ENCODE data around the gene SART3. TPM values are rescaled to one million over a fixed set of nuclear protein-coding genes. Genes with fewer than 3 reads are reported as not detected.

SART3 gene
- total and polyA plus RNA-seq, 10 donors, result 13.1 to 118 (median 64.9) TPM

- no peaks in the 10 kb centered on the region for H3K27me3 ChIP-seq (replicated peaks in 1 of 7)
- peaks cover 4 to 49% (median 37%) of the 10 kb centered on the region in 6 donors for H3K36me3 ChIP-seq
- H3K4me3 ChIP-seq, result peak within 1 kb of the TSS; percentile 67 to 99 (median 92)
- peaks cover 61 to 89% (median 79%) of the 10 kb centered on the region in 6 donors for H3K4me1 ChIP-seq
- TF ChIP-seq POLR2A (IDR thresholded peaks at IDR 0.05) (peak; percentile 73 to 90 (median 76)), POLR2AphosphoS5 (IDR thresholded peaks at IDR 0.05) (peak; percentile 95 to 98 (median 97)), CTCF (IDR thresholded peaks at IDR 0.05 in 8 of 11, conservative IDR thresholded peaks at IDR 0.05 in 3 of 11) (peak in 5 of 11 experiments; percentile 11 to 42 (median 22))
- H3K9me3 ChIP-seq, result no peaks in the 10 kb centered on the region
- peak; percentile 100 for DNase-seq
- intact Hi-C loops (cut with DNase I; ENCODE audit: low total_unique reads), result loop anchor here (2.0 to 10.0 kb wide), 3 partner anchors 56 to 532 kb away; partner anchors contain the start of genes ALKBH2 and UNG
- WGBS, 5 donors, result 0 to 1% (median 0%) methylated on average over 26 to 72 of the region's 72 CpGs
- H3K27ac ChIP-seq, result peak within 1 kb of the TSS; percentile 90 to 98 (median 94)
These were observed 1.6 kb upstream of the SART3 start, which contains the start of gene ISCU for GRCh38 chr12:108562348-108563135. ISCU (plus strand) TSS chr12:108562596; CDS start chr12:108562623, 27 bp downstream.

GRCh38 chr12:108561852-108562347 lies 927 bp upstream of the SART3 start:
- H3K36me3 ChIP-seq, result peaks cover 4 to 48% (median 34%) of the 10 kb centered on the region in 6 donors
- peak overlapping the region; percentile 67 to 99 (median 92) for H3K4me3 ChIP-seq
- peak overlapping the region; percentile 90 to 98 (median 94) for H3K27ac ChIP-seq
- 0 to 1% (median 1%) methylated on average over 19 to 20 of the region's 20 CpGs for WGBS, 5 donors
- no peak for DNase-seq
- no peaks in the 10 kb centered on the region for H3K27me3 ChIP-seq (replicated peaks in 1 of 7)
- no peaks in the 10 kb centered on the region for H3K9me3 ChIP-seq
- intact Hi-C loops (cut with DNase I; ENCODE audit: low total_unique reads), result loop anchor here (2.0 to 10.0 kb wide), 3 partner anchors 57 to 533 kb away; partner anchors contain the start of genes ALKBH2 and UNG
- TF ChIP-seq POLR2AphosphoS5 (IDR thresholded peaks at IDR 0.05) (no peak), POLR2A (IDR thresholded peaks at IDR 0.05) (no peak), CTCF (IDR thresholded peaks at IDR 0.05 in 8 of 11, conservative IDR thresholded peaks at IDR 0.05 in 3 of 11) (peak in 1 of 11 experiments; percentile 8)
- peaks cover 61 to 89% (median 78%) of the 10 kb centered on the region in 6 donors for H3K4me1 ChIP-seq

DNA sequence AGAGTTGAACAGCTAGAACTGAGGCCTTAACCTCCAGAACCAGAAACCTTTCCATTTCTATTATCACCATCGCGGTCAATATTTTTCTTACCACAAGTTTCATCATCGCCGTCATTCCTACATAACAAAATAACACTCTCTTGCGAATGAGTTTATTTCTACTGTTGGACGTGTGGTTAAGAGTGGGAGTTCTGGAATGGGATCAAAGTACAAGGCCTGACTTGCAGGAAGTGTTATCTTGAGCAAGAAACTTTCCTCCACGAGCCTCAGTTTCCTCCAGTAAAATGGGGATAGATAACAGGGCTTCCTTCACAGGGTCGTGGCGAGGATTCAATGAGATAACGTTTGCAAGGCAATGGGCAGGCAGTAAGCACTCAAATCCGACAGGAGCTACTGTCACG lies 652 bp downstream of the SART3 start:
- TF ChIP-seq POLR2A (IDR thresholded peaks at IDR 0.05), result no peak
- no peak for TF ChIP-seq POLR2AphosphoS5 (IDR thresholded peaks at IDR 0.05)
- TF ChIP-seq CTCF (IDR thresholded peaks at IDR 0.05 in 8 of 11, conservative IDR thresholded peaks at IDR 0.05 in 3 of 11), result no peak
- intact Hi-C loops (cut with DNase I; ENCODE audit: low total_unique reads), result loop anchor here (10.0 kb wide), 2 partner anchors 104 to 534 kb away; partner anchors contain the start of genes ALKBH2 and UNG

More for the DNA sequence above, 652 bp downstream of the SART3 start:
- 1 to 2% (median 1%) methylated on average over 12 of the region's 12 CpGs for WGBS, 5 donors
- peaks cover 46 to 89% (median 78%) of the 10 kb centered on the region in 6 donors for H3K4me1 ChIP-seq
- H3K27ac ChIP-seq, result peak overlapping the region; percentile 90 to 98 (median 94)
- DNase-seq, result no peak
- H3K4me3 ChIP-seq, result peak overlapping the region; percentile 67 to 99 (median 92)
- no peaks in the 10 kb centered on the region for H3K9me3 ChIP-seq
- peaks cover 4 to 44% (median 18%) of the 10 kb centered on the region in 6 donors for H3K36me3 ChIP-seq
- no peaks in the 10 kb centered on the region for H3K27me3 ChIP-seq (replicated peaks in 1 of 7)
